Tibial nerve (tissue), 4 donors: Measurements from ENCODE around the gene VARS1. TPM values are rescaled to one million over a fixed set of nuclear protein-coding genes. Genes with fewer than 3 reads are reported as not detected.

Source experiments
- DNase-seq, 2 donors: peaks; one replicate each; pipeline ENCODE4 v3.0.0-alpha.2; 2019; ENCODE audit warnings: low spot score in 2 of 2
- H3K27ac ChIP-seq, 4 donors: fragments of 200-600 bp; sonication (generic) in 3 of 4; one replicate each; pipeline ENCODE4 v1.5.1; 2017 to 2019; ENCODE audit warnings: mild to moderate bottlenecking in 1 of 4
- H3K27me3 ChIP-seq, 2 donors: fragments of 200-600 bp; sonication (generic) in 1 of 2; one replicate each; pipeline versions ENCODE4 v1.5.1 to v1.6.0; 2017 to 2019
- H3K36me3 ChIP-seq, 3 donors: fragments of 200-600 bp; sonication (generic); one replicate each; pipeline ENCODE4 v1.5.1; 2018 to 2019
- H3K4me1 ChIP-seq, 4 donors: fragments of 200-600 bp; sonication (generic) in 3 of 4; one replicate each; pipeline ENCODE4 v1.5.1; 2017 to 2019
- H3K4me3 ChIP-seq, 4 donors: fragments of 200-600 bp; sonication (generic) in 3 of 4; one replicate each; pipeline ENCODE4 v1.5.1; 2017 to 2019; ENCODE audit warnings: mild to moderate bottlenecking in 1 of 4, moderate library complexity in 1 of 4
- H3K9me3 ChIP-seq, 4 donors: fragments of 200-600 bp; sonication (generic) in 3 of 4; one replicate each; pipeline ENCODE4 v1.5.1; 2017 to 2019
- EP300 ChIP-seq, 2 donors: sonication (generic); formaldehyde crosslinking; IDR thresholded peaks; one replicate each; pipeline ENCODE4 v1.6.1; 2017; ENCODE audit warnings: antibody characterized with exemption in 2 of 2, mild to moderate bottlenecking in 1 of 2
- POLR2A ChIP-seq, 2 donors: fragments of 450-650 bp; IDR thresholded peaks; one replicate each; pipeline ENCODE4 v1.6.1; 2017; ENCODE audit warnings: antibody characterized with exemption in 2 of 2, mild to moderate bottlenecking in 2 of 2, moderate library complexity in 2 of 2
- WGBS, 2 donors: methylation state at CpG; one replicate each; pipeline ENCODE4 v1.1.5; 2018; 5-methylcytosine and 5-hydroxymethylcytosine counted together
- total RNA-seq, 4 donors: library from RNA; depleted of rRNA; stranded (reverse); fragments of >200 nt; gene quantifications; one replicate each; pipeline ENCODE4 v1.1.0, GENCODE V29; 2016
- TF ChIP-seq, protein P1 (sequence below), 5 experiments: fragments of 200-600 bp in 3 of 5; fragments of 450-650 bp in 2 of 5; sonication (generic) in 3 of 5; IDR thresholded peaks; one replicate each; pipeline ENCODE4 v1.5.1; 2016 to 2019; ENCODE audit warnings: antibody characterized with exemption in 5 of 5, mild to moderate bottlenecking in 3 of 5, moderate library complexity in 2 of 5

The VARS1 gene
- total RNA-seq, 4 donors from 2014 or later: 40.8 to 58.6 (median 50.1) TPM

DNA sequence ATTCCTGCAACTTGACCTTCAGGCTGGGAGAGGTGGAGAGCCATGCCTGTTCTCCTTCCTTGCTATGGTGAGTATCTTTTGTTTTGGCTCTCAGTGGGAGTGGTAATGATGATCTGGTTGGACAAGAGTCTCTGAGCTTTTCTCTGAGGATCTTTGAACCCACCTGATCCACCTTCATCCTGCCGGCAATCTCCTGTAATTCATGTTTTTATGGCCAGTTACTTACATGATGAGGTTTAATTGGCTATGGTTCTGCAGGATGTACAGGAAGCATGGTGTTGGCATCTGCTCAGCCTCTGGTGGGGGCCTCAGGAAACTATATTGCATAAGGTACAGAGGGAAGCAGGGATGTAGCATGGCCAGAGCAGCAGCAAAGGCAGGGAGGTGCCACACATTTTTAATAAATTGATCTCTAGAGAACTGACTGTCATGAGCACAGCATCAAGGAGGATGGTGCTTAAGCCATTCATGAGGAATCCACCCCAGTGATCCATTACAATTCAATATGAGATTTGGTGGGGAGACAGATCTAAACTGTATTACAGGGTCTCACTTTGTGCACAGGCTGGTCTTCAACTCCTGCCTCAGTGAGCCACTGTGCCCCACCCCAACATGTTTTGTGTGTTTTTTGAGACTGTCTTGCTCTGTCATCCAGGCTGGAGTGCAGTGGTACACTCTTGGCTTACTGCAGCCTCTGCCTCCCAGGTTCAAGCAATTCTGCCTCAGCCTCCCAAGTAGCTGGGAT, 42.0 kb upstream of the VARS1 start:
- TF ChIP-seq, protein P1, sequence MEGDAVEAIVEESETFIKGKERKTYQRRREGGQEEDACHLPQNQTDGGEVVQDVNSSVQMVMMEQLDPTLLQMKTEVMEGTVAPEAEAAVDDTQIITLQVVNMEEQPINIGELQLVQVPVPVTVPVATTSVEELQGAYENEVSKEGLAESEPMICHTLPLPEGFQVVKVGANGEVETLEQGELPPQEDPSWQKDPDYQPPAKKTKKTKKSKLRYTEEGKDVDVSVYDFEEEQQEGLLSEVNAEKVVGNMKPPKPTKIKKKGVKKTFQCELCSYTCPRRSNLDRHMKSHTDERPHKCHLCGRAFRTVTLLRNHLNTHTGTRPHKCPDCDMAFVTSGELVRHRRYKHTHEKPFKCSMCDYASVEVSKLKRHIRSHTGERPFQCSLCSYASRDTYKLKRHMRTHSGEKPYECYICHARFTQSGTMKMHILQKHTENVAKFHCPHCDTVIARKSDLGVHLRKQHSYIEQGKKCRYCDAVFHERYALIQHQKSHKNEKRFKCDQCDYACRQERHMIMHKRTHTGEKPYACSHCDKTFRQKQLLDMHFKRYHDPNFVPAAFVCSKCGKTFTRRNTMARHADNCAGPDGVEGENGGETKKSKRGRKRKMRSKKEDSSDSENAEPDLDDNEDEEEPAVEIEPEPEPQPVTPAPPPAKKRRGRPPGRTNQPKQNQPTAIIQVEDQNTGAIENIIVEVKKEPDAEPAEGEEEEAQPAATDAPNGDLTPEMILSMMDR (IDR thresholded peaks at IDR 0.05): no peak
- TF ChIP-seq EP300 (IDR thresholded peaks at IDR 0.05) (no peak), POLR2A (IDR thresholded peaks at IDR 0.05) (no peak)
- no peak overlapping the region for H3K4me3 ChIP-seq
- H3K9me3 ChIP-seq: no peaks in the 10 kb centered on the region
- peaks cover 0 to 52% (median 35%) of the 10 kb centered on the region in 4 donors for H3K4me1 ChIP-seq
- WGBS, 2 donors: 33 to 39% methylated on average over 1 of the region's 1 CpG
- no peaks in the 10 kb centered on the region for H3K27me3 ChIP-seq
- H3K36me3 ChIP-seq: peaks cover 0 to 61% (median 14%) of the 10 kb centered on the region in 3 donors
- no peak for DNase-seq
- peak overlapping the region in 3 of 4 donors; percentile 69 to 98 (median 93) for H3K27ac ChIP-seq

DNA sequence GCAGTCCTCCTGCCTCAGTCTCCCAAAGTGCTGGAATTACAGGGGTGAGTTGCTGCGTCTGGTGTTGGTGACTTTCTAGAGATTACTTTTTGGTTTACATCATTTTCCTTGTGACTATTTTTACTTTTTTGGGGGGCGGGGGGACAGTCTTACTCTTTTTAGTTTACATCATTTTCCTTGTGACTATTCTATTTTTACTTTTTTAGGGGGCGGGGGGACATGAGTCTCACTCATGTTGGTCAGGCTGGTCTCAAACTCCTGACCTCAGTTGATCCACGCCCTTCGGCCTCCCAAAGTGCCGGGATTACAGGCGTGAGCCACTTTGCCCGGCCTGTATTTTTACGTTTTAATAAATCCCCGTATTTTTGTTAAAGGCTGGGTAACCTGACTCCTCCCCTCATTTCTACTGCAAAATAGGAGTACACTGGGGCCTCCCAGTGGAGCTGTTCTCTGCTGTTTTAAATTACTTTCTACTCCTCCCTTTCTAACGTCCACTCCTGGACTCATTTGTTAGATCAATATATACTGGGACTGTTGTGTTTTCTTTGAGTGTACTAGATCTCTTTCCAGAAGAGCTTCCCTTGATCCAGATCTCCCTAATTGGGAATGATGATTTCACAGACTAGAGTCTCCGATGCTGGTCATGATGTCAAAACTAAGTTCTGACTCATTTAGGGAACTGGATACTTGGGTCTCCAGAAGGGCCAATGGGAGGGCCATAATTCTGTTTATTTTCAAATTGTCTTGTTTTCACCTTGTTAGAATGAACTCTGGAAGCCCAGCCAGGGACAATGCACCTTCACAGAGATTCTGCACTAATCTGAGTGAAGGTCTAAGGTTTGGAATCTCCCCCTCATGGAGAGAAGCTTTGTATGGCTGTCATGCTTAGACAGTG, 41.2 kb upstream of the VARS1 start:
- H3K4me3 ChIP-seq: peak overlapping the region; percentile 2 to 95 (median 86)
- DNase-seq: no peak
- no peaks in the 10 kb centered on the region for H3K9me3 ChIP-seq
- H3K27ac ChIP-seq: peak overlapping the region; percentile 69 to 98 (median 88)
- peaks cover 0 to 54% (median 39%) of the 10 kb centered on the region in 4 donors for H3K4me1 ChIP-seq
- no peaks in the 10 kb centered on the region for H3K27me3 ChIP-seq
- 21 to 27% methylated on average over 12 of the region's 12 CpGs for WGBS, 2 donors
- TF ChIP-seq, protein P1 (IDR thresholded peaks at IDR 0.05): no peak
- TF ChIP-seq EP300 (IDR thresholded peaks at IDR 0.05) (no peak), POLR2A (IDR thresholded peaks at IDR 0.05) (no peak)
- peaks cover 0 to 53% (median 14%) of the 10 kb centered on the region in 3 donors for H3K36me3 ChIP-seq

DNA sequence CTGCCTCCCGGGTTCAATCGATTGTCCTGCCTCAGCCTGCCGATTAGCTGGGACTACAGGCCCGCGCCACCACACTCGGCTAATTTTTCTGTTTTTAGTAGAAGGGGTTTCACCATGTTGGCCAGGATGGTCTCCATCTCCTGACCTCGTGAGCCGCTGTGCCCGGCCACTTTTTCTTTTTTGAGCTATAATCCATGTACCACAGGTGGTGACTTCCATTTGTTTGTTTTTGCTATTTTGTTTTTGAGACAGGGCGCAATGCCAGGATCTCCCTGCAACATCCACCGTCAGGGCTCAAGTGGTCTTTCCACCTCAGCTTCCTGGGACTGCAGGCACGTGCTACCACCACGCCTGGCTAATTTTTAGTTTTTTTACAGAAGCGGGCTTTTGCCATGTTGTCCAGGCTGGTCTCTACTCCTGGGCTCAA, 40.5 kb upstream of the VARS1 start:
- H3K27ac ChIP-seq: peak overlapping the region; percentile 69 to 98 (median 88)
- TF ChIP-seq, protein P1 (IDR thresholded peaks at IDR 0.05): no peak
- TF ChIP-seq EP300 (IDR thresholded peaks at IDR 0.05) (no peak), POLR2A (IDR thresholded peaks at IDR 0.05) (no peak)
- DNase-seq: no peak
- peaks cover 0 to 61% (median 44%) of the 10 kb centered on the region in 4 donors for H3K4me1 ChIP-seq
- H3K4me3 ChIP-seq: peak overlapping the region; percentile 2 to 95 (median 86)
- peaks cover 0 to 46% (median 14%) of the 10 kb centered on the region in 3 donors for H3K36me3 ChIP-seq
- no peaks in the 10 kb centered on the region for H3K9me3 ChIP-seq
- no peaks in the 10 kb centered on the region for H3K27me3 ChIP-seq
- WGBS, 2 donors: 22 to 52% methylated on average over 14 of the region's 14 CpGs

DNA sequence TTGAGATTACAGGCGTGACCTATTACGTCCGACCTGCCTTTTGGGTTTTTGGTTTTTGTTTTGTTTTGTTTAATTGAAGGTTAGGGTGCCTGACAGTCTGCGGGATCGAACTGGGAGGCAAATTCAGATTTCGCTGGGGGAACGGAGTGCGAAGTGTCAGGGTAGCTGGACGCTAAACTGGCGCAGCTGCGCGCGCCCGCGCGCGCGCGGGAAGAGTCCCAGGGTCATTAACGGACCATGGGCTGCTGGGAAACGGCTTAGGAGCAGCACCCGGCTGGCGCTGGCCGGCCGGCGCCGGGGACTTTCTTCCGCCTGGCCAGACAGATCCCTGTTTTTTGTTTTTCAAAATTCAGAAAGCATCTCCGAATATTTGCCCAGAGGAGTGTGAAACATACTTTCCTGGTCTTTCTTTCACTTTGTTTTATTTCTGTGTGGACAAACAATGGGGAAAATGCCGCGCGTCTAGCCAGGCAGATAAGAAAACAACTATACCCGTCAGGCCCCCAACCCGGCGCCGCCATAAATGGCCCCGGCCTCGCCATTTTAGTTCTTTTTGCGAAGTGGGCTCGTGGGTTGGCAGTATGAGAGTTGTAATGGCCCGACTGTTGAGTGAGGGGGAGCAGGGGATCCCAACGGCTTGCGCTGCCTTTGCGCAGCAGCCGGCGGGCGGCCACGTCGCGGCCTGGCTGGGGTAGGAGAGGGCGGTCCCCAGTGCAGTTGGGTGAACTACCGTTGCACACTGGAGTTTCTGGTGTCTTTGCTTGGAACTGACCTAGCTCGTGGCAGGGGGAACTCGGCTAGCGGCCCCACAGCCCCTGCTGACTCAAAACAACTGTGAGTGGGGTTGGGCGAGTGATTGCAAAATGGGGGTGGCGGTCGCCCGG, 39.1 kb upstream of the VARS1 start:
- WGBS, 2 donors: 1% methylated on average over 56 to 58 of the region's 59 CpGs
- Histone ChIP-seq H3K36me3 (peaks cover 0 to 31% (median 6%) of the 10 kb centered on the region in 3 donors), H3K4me3 (peak overlapping the region; percentile 83 to 95 (median 88)), H3K27ac (peak overlapping the region; percentile 83 to 98 (median 95)), H3K27me3 (no peaks in the 10 kb centered on the region), H3K9me3 (no peaks in the 10 kb centered on the region), H3K4me1 (peaks cover 0 to 67% (median 48%) of the 10 kb centered on the region in 4 donors)
- peak; percentile 66 to 81 for DNase-seq
- TF ChIP-seq EP300 (IDR thresholded peaks at IDR 0.05) (peak; percentile 40 to 89), POLR2A (IDR thresholded peaks at IDR 0.05) (peak; percentile 82 to 85)
- TF ChIP-seq, protein P1 (IDR thresholded peaks at IDR 0.05): peak in 2 of 5 experiments; percentile 27 to 34
